Measurements from ENCODE around the gene ARID3A.

ARID3A gene

GRCh38 chr19:958967-959855 lies 33.4 kb downstream of the ARID3A start:
- Histone ChIP-seq H3K36me3 (replicated peaks; ENCODE audit: insufficient read depth, low read length) (no peaks in the 10 kb centered on the region; the same call in 1 of the 2 replicates), H3K27ac (ENCODE audit: low read length) (no peak overlapping the region), H3F3A (ENCODE audit: insufficient read depth, low read length) (no peaks in the 10 kb centered on the region), H3K4me2 (ENCODE audit: low read depth, low read length) (no peak overlapping the region), H3K79me2 (ENCODE audit: low read length) (peaks cover 6% of the 10 kb centered on the region; the same call in 1 of the 2 replicates), H3K27me3 (replicated peaks; ENCODE audit: insufficient read depth, low read length) (no peaks in the 10 kb centered on the region), H3K9me3 (replicated peaks; ENCODE audit: insufficient read depth, low read length) (no peaks in the 10 kb centered on the region), H3K9me2 (replicated peaks; ENCODE audit: insufficient read depth, low read length) (no peaks in the 10 kb centered on the region), H4K20me1 (ENCODE audit: insufficient read depth, low read length) (no peaks in the 10 kb centered on the region), H3K4me3 (ENCODE audit: low read length) (no peak overlapping the region), H3K9ac (ENCODE audit: low read length) (no peak overlapping the region), H2AFZ (ENCODE audit: low read length) (no peak overlapping the region), H3K4me1 (ENCODE audit: low read length) (no peaks in the 10 kb centered on the region)
- TF ChIP-seq EZH2 (optimal IDR thresholded peaks at IDR 0.05; ENCODE audit: low read depth, low read length) (no peak), EZH2phosphoT487 (IDR thresholded peaks at IDR 0.05; ENCODE audit: low read length) (no peak)
- TF ChIP-seq, protein P1, sequence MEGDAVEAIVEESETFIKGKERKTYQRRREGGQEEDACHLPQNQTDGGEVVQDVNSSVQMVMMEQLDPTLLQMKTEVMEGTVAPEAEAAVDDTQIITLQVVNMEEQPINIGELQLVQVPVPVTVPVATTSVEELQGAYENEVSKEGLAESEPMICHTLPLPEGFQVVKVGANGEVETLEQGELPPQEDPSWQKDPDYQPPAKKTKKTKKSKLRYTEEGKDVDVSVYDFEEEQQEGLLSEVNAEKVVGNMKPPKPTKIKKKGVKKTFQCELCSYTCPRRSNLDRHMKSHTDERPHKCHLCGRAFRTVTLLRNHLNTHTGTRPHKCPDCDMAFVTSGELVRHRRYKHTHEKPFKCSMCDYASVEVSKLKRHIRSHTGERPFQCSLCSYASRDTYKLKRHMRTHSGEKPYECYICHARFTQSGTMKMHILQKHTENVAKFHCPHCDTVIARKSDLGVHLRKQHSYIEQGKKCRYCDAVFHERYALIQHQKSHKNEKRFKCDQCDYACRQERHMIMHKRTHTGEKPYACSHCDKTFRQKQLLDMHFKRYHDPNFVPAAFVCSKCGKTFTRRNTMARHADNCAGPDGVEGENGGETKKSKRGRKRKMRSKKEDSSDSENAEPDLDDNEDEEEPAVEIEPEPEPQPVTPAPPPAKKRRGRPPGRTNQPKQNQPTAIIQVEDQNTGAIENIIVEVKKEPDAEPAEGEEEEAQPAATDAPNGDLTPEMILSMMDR (IDR thresholded peaks at IDR 0.05; ENCODE audit: low read length) = no peak
- DNase-seq = no peak

DNA sequence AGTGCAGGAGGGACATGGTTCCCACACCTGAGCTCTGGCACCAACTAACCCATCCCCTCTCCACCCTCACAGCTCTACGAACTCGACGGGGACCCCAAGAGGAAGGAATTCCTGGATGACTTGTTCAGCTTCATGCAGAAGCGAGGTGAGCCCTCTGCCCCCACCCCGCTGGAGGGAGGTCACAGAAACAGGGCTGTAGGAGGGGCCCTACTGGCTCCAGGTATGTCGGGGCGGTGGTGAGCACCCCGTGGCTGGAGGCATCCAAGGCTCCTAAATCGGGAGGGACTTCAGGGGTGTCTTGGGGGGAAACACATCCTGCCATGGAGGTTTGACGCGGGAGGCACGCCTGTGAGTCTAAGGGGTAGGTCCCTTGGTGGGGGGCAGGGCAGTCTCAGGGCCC lies 34.2 kb downstream of the ARID3A start:
- Histone ChIP-seq H3K36me3 (replicated peaks; ENCODE audit: insufficient read depth, low read length) (peaks cover 2% of the 10 kb centered on the region; the same call in 1 of the 2 replicates), H3K9me3 (replicated peaks; ENCODE audit: insufficient read depth, low read length) (no peaks in the 10 kb centered on the region), H3K27ac (ENCODE audit: low read length) (no peak overlapping the region), H2AFZ (ENCODE audit: low read length) (no peak overlapping the region), H3K9ac (ENCODE audit: low read length) (no peak overlapping the region), H3K27me3 (replicated peaks; ENCODE audit: insufficient read depth, low read length) (no peaks in the 10 kb centered on the region), H4K20me1 (ENCODE audit: insufficient read depth, low read length) (no peaks in the 10 kb centered on the region), H3F3A (ENCODE audit: insufficient read depth, low read length) (no peaks in the 10 kb centered on the region), H3K4me3 (ENCODE audit: low read length) (no peak overlapping the region), H3K79me2 (ENCODE audit: low read length) (peaks cover 3% of the 10 kb centered on the region; the same call in 1 of the 2 replicates), H3K9me2 (replicated peaks; ENCODE audit: insufficient read depth, low read length) (no peaks in the 10 kb centered on the region), H3K4me2 (ENCODE audit: low read depth, low read length) (no peak overlapping the region), H3K4me1 (ENCODE audit: low read length) (no peaks in the 10 kb centered on the region)
- no peak for DNase-seq
- TF ChIP-seq EZH2 (optimal IDR thresholded peaks at IDR 0.05; ENCODE audit: low read depth, low read length) (no peak), EZH2phosphoT487 (IDR thresholded peaks at IDR 0.05; ENCODE audit: low read length) (no peak)
- TF ChIP-seq, protein P1 (IDR thresholded peaks at IDR 0.05; ENCODE audit: low read length) = no peak

- no peak overlapping the region for H3K4me2 ChIP-seq (ENCODE audit: low read depth, low read length)
- no peak overlapping the region for H3K9ac ChIP-seq (ENCODE audit: low read length)
- no peaks in the 10 kb centered on the region for H4K20me1 ChIP-seq (ENCODE audit: insufficient read depth, low read length)
- no peak overlapping the region for H3K4me3 ChIP-seq (ENCODE audit: low read length)
- DNase-seq = no peak
- no peaks in the 10 kb centered on the region for H3K27me3 ChIP-seq (replicated peaks; ENCODE audit: insufficient read depth, low read length)
- H3K4me1 ChIP-seq (ENCODE audit: low read length) = no peaks in the 10 kb centered on the region
- H3K79me2 ChIP-seq (ENCODE audit: low read length) = no peaks in the 10 kb centered on the region; the same call in 1 of the 2 replicates
- peaks cover 3% of the 10 kb centered on the region; the same call in 1 of the 2 replicates for H3K36me3 ChIP-seq (replicated peaks; ENCODE audit: insufficient read depth, low read length)
- no peaks in the 10 kb centered on the region for H3F3A ChIP-seq (ENCODE audit: insufficient read depth, low read length)
- TF ChIP-seq EZH2 (optimal IDR thresholded peaks at IDR 0.05; ENCODE audit: low read depth, low read length) = no peak
- no peak for TF ChIP-seq EZH2phosphoT487 (IDR thresholded peaks at IDR 0.05; ENCODE audit: low read length)
- TF ChIP-seq, protein P1 (IDR thresholded peaks at IDR 0.05; ENCODE audit: low read length) = no peak
- H3K9me3 ChIP-seq (replicated peaks; ENCODE audit: insufficient read depth, low read length) = no peaks in the 10 kb centered on the region
- no peaks in the 10 kb centered on the region for H3K9me2 ChIP-seq (replicated peaks; ENCODE audit: insufficient read depth, low read length)
- H3K27ac ChIP-seq (ENCODE audit: low read length) = no peak overlapping the region
- H2AFZ ChIP-seq (ENCODE audit: low read length) = no peak overlapping the region
Measured at GRCh38 chr19:960601-960938, 34.7 kb downstream of the ARID3A start.

Data from MM.1S (cell line).